ENCODE results near the gene LRP6.

LRP6 gene

GRCh38 chr12:12070674-12071656 lies 195.9 kb downstream of the LRP6 start, which contains the start of gene BCL2L14:
BCL2L14 (plus strand) TSS chr12:12070939; CDS start chr12:12079306, 8,367 bp downstream.
- DNase-seq (ENCODE audit: low spot score): no peak

- no peak for DNase-seq (ENCODE audit: low spot score)
Measured at GRCh38 chr12:12069821-12070548, 196.9 kb downstream of the LRP6 start.

- DNase-seq (ENCODE audit: low spot score): no peak
Measured at GRCh38 chr12:12068751-12069150, 198.1 kb downstream of the LRP6 start.

All from putamen (tissue), 1 donor.